ENCODE measurements around the gene RALGPS1. TPM values are rescaled to one million over a fixed set of nuclear protein-coding genes. Genes with fewer than 3 reads are reported as not detected.

Gene RALGPS1
- 1 to 10 TPM; 1.9 to 4.4 TPM for total RNA-seq

GRCh38 chr9:126914458-126915280 is at the start of gene RALGPS1:
Gene RALGPS1, plus strand, starts transcription at chr9:126914782. Its CDS starts 47,508 bp downstream, at chr9:126962290.
- CTCF ChIA-PET = interaction anchor here (0.8 to 1.3 kb wide), 7 partner anchors 26 to 431 kb away, joined by 3 to 5 read pairs (median 3); no protein-coding TSS in a partner anchor
- H3K9me3 Mint-ChIP-seq (ENCODE audit: low read depth) = no peaks in the 10 kb centered on the region
- ATAC-seq = peak; percentile 98
- no peaks in the 10 kb centered on the region for H3K36me3 Mint-ChIP-seq
- peak within 1 kb of the TSS; percentile 71 for H3K4me3 Mint-ChIP-seq
- H3K27me3 Mint-ChIP-seq = peaks cover 38% of the 10 kb centered on the region
- H3K27ac Mint-ChIP-seq = no peak within 1 kb of the TSS
- DNase-seq = peak; percentile 94
- peaks cover 9% of the 10 kb centered on the region for H3K4me1 Mint-ChIP-seq

- H3K4me1 Mint-ChIP-seq = peaks cover 14% of the 10 kb centered on the region
- DNase-seq (no peak), ATAC-seq (no peak)
- H3K9me3 Mint-ChIP-seq (ENCODE audit: low read depth) = no peaks in the 10 kb centered on the region
- no peak overlapping the region for H3K4me3 Mint-ChIP-seq
- no peak overlapping the region for H3K27ac Mint-ChIP-seq
- peaks cover 20% of the 10 kb centered on the region for H3K36me3 Mint-ChIP-seq
- H3K27me3 Mint-ChIP-seq = no peaks in the 10 kb centered on the region
- CTCF ChIA-PET = interaction anchor here (1.0 to 1.5 kb wide), 2 partner anchors 10 to 135 kb away, joined by 3 read pairs; no protein-coding TSS in a partner anchor
Measured at GRCh38 chr9:126869368-126869767, 45.2 kb upstream of the RALGPS1 start.

GRCh38 chr9:126872516-126872915 is 42.1 kb upstream of the RALGPS1 start:
- Mint-ChIP-seq H3K36me3 (peaks cover 8% of the 10 kb centered on the region), H3K27ac (no peak overlapping the region), H3K4me3 (no peak overlapping the region), H3K9me3 (ENCODE audit: low read depth) (no peaks in the 10 kb centered on the region), H3K27me3 (no peaks in the 10 kb centered on the region), H3K4me1 (peaks cover 21% of the 10 kb centered on the region)
- ATAC-seq (peak; percentile 42), DNase-seq (no peak)
- CTCF ChIA-PET = no interaction called here

GRCh38 chr9:126874546-126875314 is 39.9 kb upstream of the RALGPS1 start:
- Mint-ChIP-seq H3K36me3 (peaks cover 7% of the 10 kb centered on the region), H3K4me3 (no peak overlapping the region), H3K27me3 (no peaks in the 10 kb centered on the region), H3K4me1 (peaks cover 23% of the 10 kb centered on the region), H3K27ac (no peak overlapping the region), H3K9me3 (ENCODE audit: low read depth) (no peaks in the 10 kb centered on the region)
- DNase-seq = no peak
- ATAC-seq = no peak
- CTCF ChIA-PET = no interaction called here

- ATAC-seq (no peak), DNase-seq (no peak)
- no peak overlapping the region for H3K27ac Mint-ChIP-seq
- CTCF ChIA-PET = no interaction called here
- peaks cover 16% of the 10 kb centered on the region for H3K36me3 Mint-ChIP-seq
- no peak overlapping the region for H3K4me3 Mint-ChIP-seq
- H3K27me3 Mint-ChIP-seq = no peaks in the 10 kb centered on the region
- peaks cover 23% of the 10 kb centered on the region for H3K4me1 Mint-ChIP-seq
- no peaks in the 10 kb centered on the region for H3K9me3 Mint-ChIP-seq (ENCODE audit: low read depth)
Measured at GRCh38 chr9:126875756-126876510, 38.6 kb upstream of the RALGPS1 start.

- H3K27me3 Mint-ChIP-seq = no peaks in the 10 kb centered on the region
- H3K4me1 Mint-ChIP-seq = peaks cover 23% of the 10 kb centered on the region
- CTCF ChIA-PET = no interaction called here
- H3K36me3 Mint-ChIP-seq = peaks cover 16% of the 10 kb centered on the region
- DNase-seq (no peak), ATAC-seq (no peak)
- no peaks in the 10 kb centered on the region for H3K9me3 Mint-ChIP-seq (ENCODE audit: low read depth)
- no peak overlapping the region for H3K27ac Mint-ChIP-seq
- H3K4me3 Mint-ChIP-seq = no peak overlapping the region
Measured at GRCh38 chr9:126876531-126876930, 38.1 kb upstream of the RALGPS1 start.

- ATAC-seq (no peak), DNase-seq (no peak)
- no peak overlapping the region for H3K27ac Mint-ChIP-seq
- CTCF ChIA-PET = no interaction called here
- H3K4me1 Mint-ChIP-seq = peaks cover 20% of the 10 kb centered on the region
- H3K4me3 Mint-ChIP-seq = no peak overlapping the region
- H3K36me3 Mint-ChIP-seq = peaks cover 14% of the 10 kb centered on the region
- no peaks in the 10 kb centered on the region for H3K9me3 Mint-ChIP-seq (ENCODE audit: low read depth)
- no peaks in the 10 kb centered on the region for H3K27me3 Mint-ChIP-seq
Measured at GRCh38 chr9:126877418-126877817, 37.2 kb upstream of the RALGPS1 start.

GRCh38 chr9:126879288-126879687 is 35.3 kb upstream of the RALGPS1 start:
- peaks cover 14% of the 10 kb centered on the region for H3K36me3 Mint-ChIP-seq
- H3K4me3 Mint-ChIP-seq = no peak overlapping the region
- no peaks in the 10 kb centered on the region for H3K9me3 Mint-ChIP-seq (ENCODE audit: low read depth)
- H3K27ac Mint-ChIP-seq = no peak overlapping the region
- no peak for DNase-seq
- CTCF ChIA-PET = no interaction called here
- no peaks in the 10 kb centered on the region for H3K27me3 Mint-ChIP-seq
- peaks cover 10% of the 10 kb centered on the region for H3K4me1 Mint-ChIP-seq
- ATAC-seq = no peak

GRCh38 chr9:126880226-126880946 is 34.2 kb upstream of the RALGPS1 start:
- Mint-ChIP-seq H3K36me3 (peaks cover 14% of the 10 kb centered on the region), H3K4me3 (no peak overlapping the region), H3K27me3 (no peaks in the 10 kb centered on the region), H3K27ac (no peak overlapping the region), H3K4me1 (peaks cover 10% of the 10 kb centered on the region), H3K9me3 (ENCODE audit: low read depth) (no peaks in the 10 kb centered on the region)
- CTCF ChIA-PET = interaction anchor here (1.9 kb wide), 1 partner anchor 21 kb away, joined by 5 read pairs; the partner anchor contains the start of gene ZBTB34
- no peak for ATAC-seq
- DNase-seq = no peak

GRCh38 chr9:126880947-126881332 is 33.6 kb upstream of the RALGPS1 start:
- peaks cover 10% of the 10 kb centered on the region for H3K4me1 Mint-ChIP-seq

GRCh38 chr9:126882746-126883145 is 31.8 kb upstream of the RALGPS1 start:
- H3K4me1 Mint-ChIP-seq = peaks cover 2% of the 10 kb centered on the region
- ATAC-seq = no peak
- CTCF ChIA-PET = no interaction called here
- no peaks in the 10 kb centered on the region for H3K27me3 Mint-ChIP-seq
- no peak overlapping the region for H3K4me3 Mint-ChIP-seq
- no peaks in the 10 kb centered on the region for H3K9me3 Mint-ChIP-seq (ENCODE audit: low read depth)
- H3K27ac Mint-ChIP-seq = no peak overlapping the region
- H3K36me3 Mint-ChIP-seq = peaks cover 14% of the 10 kb centered on the region
- DNase-seq = no peak

More at GRCh38 chr9:126880947-126881332, 33.6 kb upstream of the RALGPS1 start:
- no peak overlapping the region for H3K4me3 Mint-ChIP-seq
- H3K27me3 Mint-ChIP-seq = no peaks in the 10 kb centered on the region
- H3K9me3 Mint-ChIP-seq (ENCODE audit: low read depth) = no peaks in the 10 kb centered on the region
- DNase-seq (no peak), ATAC-seq (no peak)
- CTCF ChIA-PET = interaction anchor here (1.9 kb wide), 1 partner anchor 21 kb away, joined by 5 read pairs; the partner anchor contains the start of gene ZBTB34
- peaks cover 14% of the 10 kb centered on the region for H3K36me3 Mint-ChIP-seq
- no peak overlapping the region for H3K27ac Mint-ChIP-seq

GRCh38 chr9:126883636-126884035 is 30.9 kb upstream of the RALGPS1 start:
- no peak overlapping the region for H3K27ac Mint-ChIP-seq
- ATAC-seq = no peak
- DNase-seq = no peak
- H3K36me3 Mint-ChIP-seq = peaks cover 13% of the 10 kb centered on the region
- H3K4me1 Mint-ChIP-seq = no peaks in the 10 kb centered on the region
- H3K27me3 Mint-ChIP-seq = no peaks in the 10 kb centered on the region
- CTCF ChIA-PET = no interaction called here
- H3K9me3 Mint-ChIP-seq (ENCODE audit: low read depth) = no peaks in the 10 kb centered on the region
- H3K4me3 Mint-ChIP-seq = no peak overlapping the region
